Gastroesophageal sphincter (tissue), 4 donors: ENCODE results near the gene NET1. TPM values are rescaled to one million over a fixed set of nuclear protein-coding genes. Genes with fewer than 3 reads are reported as not detected.
A peak's percentile ranks its signal among the peaks of the same experiment; 100 is the strongest.
"Not testable (repeated sequence)": the region's sequence is repeated elsewhere in the genome, so short reads cannot be mapped to it uniquely, and the experiment has no call there.

Source experiments
- ATAC-seq: fragments of 150-250 bp; one replicate; pipeline ENCODE4 v1.9.1; 2016; ENCODE audit warnings: mild to moderate bottlenecking, moderate library complexity
- H3K27ac ChIP-seq, 4 donors: fragments of 200-600 bp; sonication (generic) in 3 of 4; 1 replicate in 3 of 4; 2 replicates in 1 of 4; pipeline ENCODE4 v1.5.1; 2016 to 2019
- H3K27me3 ChIP-seq: fragments of 200-600 bp; sonication (generic); one replicate; pipeline ENCODE4 v1.5.1; 2019
- H3K36me3 ChIP-seq, 2 donors: fragments of 200-600 bp; sonication (generic); one replicate each; pipeline ENCODE4 v1.5.1; 2019; ENCODE audit warnings: control low read depth in 1 of 2
- H3K4me1 ChIP-seq, 3 donors: fragments of 200-600 bp; sonication (generic); 1 replicate in 2 of 3; 2 replicates in 1 of 3; pipeline ENCODE4 v1.5.1; 2016 to 2019; ENCODE audit warnings: control low read depth in 2 of 3
- H3K4me3 ChIP-seq, 2 donors: fragments of 200-600 bp; sonication (generic); one replicate each; pipeline ENCODE4 v1.5.1; 2019; ENCODE audit warnings: mild to moderate bottlenecking in 1 of 2, moderate library complexity in 1 of 2
- H3K9me3 ChIP-seq, 3 donors: fragments of 200-600 bp; sonication (generic); one replicate each; pipeline ENCODE4 v1.5.1; 2017 to 2019; ENCODE audit warnings: control low read depth in 2 of 3
- EP300 ChIP-seq: sonication (generic); formaldehyde crosslinking; IDR thresholded peaks from one replicate; pipeline ENCODE4 v1.6.1; 2017; ENCODE audit warnings: antibody characterized with exemption, mild to moderate bottlenecking
- POLR2A ChIP-seq, 2 donors: fragments of 450-650 bp; IDR thresholded peaks; one replicate each; pipeline ENCODE4 v1.6.1; 2017; ENCODE audit warnings: antibody characterized with exemption in 2 of 2, mild to moderate bottlenecking in 2 of 2, moderate library complexity in 1 of 2
- POLR2AphosphoS5 ChIP-seq: sonication (generic); formaldehyde crosslinking; IDR thresholded peaks from one replicate; pipeline ENCODE4 v1.6.1; 2017; ENCODE audit warnings: antibody characterized with exemption
- WGBS, 2 donors: methylation state at CpG; one replicate each; pipeline ENCODE4 v1.1.5; 2018; ENCODE audit warnings: low coverage in 1 of 2; 5-methylcytosine and 5-hydroxymethylcytosine counted together
- total RNA-seq, 4 donors: library from RNA; depleted of rRNA; stranded (reverse); fragments of >200 nt; gene quantifications; one replicate each; pipeline ENCODE4 v1.1.0, GENCODE V29; 2016
- TF ChIP-seq, protein P1 (sequence below), 4 experiments: fragments of 200-600 bp in 2 of 4; fragments of 450-650 bp in 2 of 4; sonication (generic) in 1 of 4; IDR thresholded peaks; one replicate each; pipeline ENCODE4 v1.5.1; 2017 to 2019; ENCODE audit warnings: antibody characterized with exemption in 4 of 4, mild to moderate bottlenecking in 2 of 4, moderate library complexity in 2 of 4

The NET1 gene
- total RNA-seq, 4 donors from 2014 or later: 288 to 401 (median 343) TPM

- Histone ChIP-seq H3K4me1 (peaks cover 0 to 26% (median 9%) of the 10 kb centered on the region in 3 donors), H3K27me3 (no peaks in the 10 kb centered on the region), H3K9me3 (peaks cover 0 to 11% (median 0%) of the 10 kb centered on the region in 3 donors), H3K27ac (no peak overlapping the region), H3K4me3 (no peak overlapping the region), H3K36me3 (no peaks in the 10 kb centered on the region)
- WGBS, 2 donors: 75 to 95% methylated on average over 4 to 8 of the region's 15 CpGs
- ATAC-seq: no peak
- TF ChIP-seq, protein P1, sequence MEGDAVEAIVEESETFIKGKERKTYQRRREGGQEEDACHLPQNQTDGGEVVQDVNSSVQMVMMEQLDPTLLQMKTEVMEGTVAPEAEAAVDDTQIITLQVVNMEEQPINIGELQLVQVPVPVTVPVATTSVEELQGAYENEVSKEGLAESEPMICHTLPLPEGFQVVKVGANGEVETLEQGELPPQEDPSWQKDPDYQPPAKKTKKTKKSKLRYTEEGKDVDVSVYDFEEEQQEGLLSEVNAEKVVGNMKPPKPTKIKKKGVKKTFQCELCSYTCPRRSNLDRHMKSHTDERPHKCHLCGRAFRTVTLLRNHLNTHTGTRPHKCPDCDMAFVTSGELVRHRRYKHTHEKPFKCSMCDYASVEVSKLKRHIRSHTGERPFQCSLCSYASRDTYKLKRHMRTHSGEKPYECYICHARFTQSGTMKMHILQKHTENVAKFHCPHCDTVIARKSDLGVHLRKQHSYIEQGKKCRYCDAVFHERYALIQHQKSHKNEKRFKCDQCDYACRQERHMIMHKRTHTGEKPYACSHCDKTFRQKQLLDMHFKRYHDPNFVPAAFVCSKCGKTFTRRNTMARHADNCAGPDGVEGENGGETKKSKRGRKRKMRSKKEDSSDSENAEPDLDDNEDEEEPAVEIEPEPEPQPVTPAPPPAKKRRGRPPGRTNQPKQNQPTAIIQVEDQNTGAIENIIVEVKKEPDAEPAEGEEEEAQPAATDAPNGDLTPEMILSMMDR (IDR thresholded peaks at IDR 0.05): no peak
- no peak for TF ChIP-seq EP300
These were observed 57.1 kb downstream of the NET1 start for GRCh38 chr10:5469353-5470061.

GRCh38 chr10:5470062-5470751 is 57.9 kb downstream of the NET1 start:
- peaks cover 0 to 11% (median 0%) of the 10 kb centered on the region in 3 donors for H3K9me3 ChIP-seq
- no peak overlapping the region for H3K27ac ChIP-seq
- no peaks in the 10 kb centered on the region for H3K36me3 ChIP-seq
- TF ChIP-seq POLR2AphosphoS5: no peak
- TF ChIP-seq POLR2A (IDR thresholded peaks at IDR 0.05): no peak
- TF ChIP-seq EP300: no peak
- TF ChIP-seq, protein P1 (IDR thresholded peaks at IDR 0.05): no peak
- WGBS, 2 donors: 94% methylated on average over 4 of the region's 15 CpGs; no CpG with 5 or more reads in 1 of the 2 donors
- H3K27me3 ChIP-seq: no peaks in the 10 kb centered on the region
- no peak overlapping the region for H3K4me3 ChIP-seq
- no peak for ATAC-seq
- H3K4me1 ChIP-seq: peaks cover 0 to 21% (median 9%) of the 10 kb centered on the region in 3 donors

GRCh38 chr10:5474642-5475041 is 62.3 kb downstream of the NET1 start:
- H3K4me3 ChIP-seq, ATAC-seq, H3K36me3 ChIP-seq, H3K4me1 ChIP-seq, H3K27ac ChIP-seq, H3K9me3 ChIP-seq, H3K27me3 ChIP-seq: not testable (repeated sequence)
- TF ChIP-seq POLR2AphosphoS5: peak; percentile 25
- 74 to 87% methylated on average over 3 to 4 of the region's 4 CpGs for WGBS, 2 donors

DNA sequence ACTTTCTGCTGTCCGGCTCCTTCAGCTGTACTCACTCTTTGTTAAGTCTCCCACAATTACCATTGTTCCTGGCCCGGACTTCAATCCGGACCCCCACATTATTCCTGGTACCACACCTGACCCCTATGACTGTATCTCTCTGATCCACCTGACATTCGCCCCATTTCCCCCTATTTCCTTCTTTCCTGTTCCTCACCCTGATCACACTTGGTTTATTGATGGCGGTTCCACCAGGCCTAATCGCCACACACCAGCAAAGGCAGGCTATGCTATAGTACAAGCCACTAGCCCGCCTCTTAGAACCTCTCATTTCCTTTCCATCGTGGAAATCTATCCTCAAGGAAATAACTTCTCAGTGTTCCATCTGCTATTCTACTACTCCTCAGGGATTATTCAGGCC is 62.7 kb downstream of the NET1 start:
- ATAC-seq: not testable (repeated sequence)
- 61 to 97% methylated on average over 3 to 4 of the region's 8 CpGs for WGBS, 2 donors

GRCh38 chr10:5475974-5476807 is 63.8 kb downstream of the NET1 start:
- not testable (repeated sequence) for ATAC-seq, H3K4me3 ChIP-seq, H3K36me3 ChIP-seq, H3K9me3 ChIP-seq, H3K27ac ChIP-seq, H3K27me3 ChIP-seq, H3K4me1 ChIP-seq
- 92 to 95% methylated on average over 9 to 12 of the region's 12 CpGs for WGBS, 2 donors

More for the DNA sequence above, 62.7 kb downstream of the NET1 start:
- H3K4me1 ChIP-seq, H3K4me3 ChIP-seq, H3K27me3 ChIP-seq, H3K36me3 ChIP-seq, H3K27ac ChIP-seq, H3K9me3 ChIP-seq: not testable (repeated sequence)

DNA sequence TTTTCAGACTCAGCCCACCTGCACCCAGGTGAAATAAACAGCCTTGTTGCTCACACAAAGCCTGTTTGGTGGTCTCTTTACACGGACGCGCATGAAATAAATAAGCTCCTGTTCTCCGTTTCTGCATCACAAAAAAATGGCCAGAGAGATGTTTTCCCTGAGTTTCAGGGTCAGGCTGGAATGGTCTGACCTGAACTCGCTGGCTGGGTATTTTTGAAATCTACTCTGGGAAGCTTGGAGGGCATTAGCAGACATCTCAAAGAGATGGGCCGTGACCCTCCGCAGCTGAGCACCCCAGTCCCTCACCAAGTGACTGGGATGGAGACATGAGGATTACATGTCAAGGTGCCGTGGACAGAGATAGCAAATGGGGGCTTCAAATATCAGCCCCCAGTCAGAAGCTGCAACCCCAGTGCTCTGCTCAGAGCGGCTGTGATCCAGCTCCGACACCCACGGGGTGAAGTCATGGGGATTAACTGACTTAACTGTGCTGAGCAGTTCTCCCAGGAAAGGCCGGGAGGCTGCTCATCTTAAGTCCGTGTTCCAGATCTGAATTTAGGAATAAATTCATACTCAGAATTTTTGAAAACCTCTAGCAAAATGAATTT is 64.7 kb downstream of the NET1 start:
- H3K9me3 ChIP-seq: no peaks in the 10 kb centered on the region
- H3K4me1 ChIP-seq: no peaks in the 10 kb centered on the region
- no peak overlapping the region for H3K4me3 ChIP-seq
- H3K27me3 ChIP-seq: no peaks in the 10 kb centered on the region
- no peak for ATAC-seq
- WGBS, 2 donors: 56 to 67% methylated on average over 3 to 9 of the region's 13 CpGs
- no peaks in the 10 kb centered on the region for H3K36me3 ChIP-seq
- no peak for TF ChIP-seq POLR2AphosphoS5
- no peak for TF ChIP-seq EP300
- TF ChIP-seq, protein P1 (IDR thresholded peaks at IDR 0.05): no peak
- TF ChIP-seq POLR2A (IDR thresholded peaks at IDR 0.05): no peak
- H3K27ac ChIP-seq: no peak overlapping the region
